ENCODE data around the gene GYS1.
A peak's percentile ranks its signal among the peaks of the same experiment; 100 is the strongest.

The GYS1 gene

GRCh38 chr19:48963371-48964204, 29.5 kb downstream of the GYS1 start (continued):
- TF ChIP-seq ZNF791 (tag by site-specific recombination; IDR thresholded peaks at IDR 0.05) (no peak), ZNF645 (tag by site-specific recombination; IDR thresholded peaks at IDR 0.05) (0 out of 2 replicates have a peak, but pooled peaks have one; percentile 57), ZSCAN4 (tag by site-specific recombination; IDR thresholded peaks at IDR 0.05) (peak; percentile 17; the same call in 1 of the 2 replicates), ZNF561 (tag by site-specific recombination; IDR thresholded peaks at IDR 0.05; ENCODE audit: borderline replicate concordance) (no peak), RBAK (tag by site-specific recombination; IDR thresholded peaks at IDR 0.05) (no peak), REPIN1 (tag by site-specific recombination; IDR thresholded peaks at IDR 0.05; ENCODE audit: low read depth) (no peak), AEBP2 (tag by site-specific recombination; IDR thresholded peaks at IDR 0.05; ENCODE audit: borderline replicate concordance) (no peak), PRDM10 (tag by site-specific recombination; IDR thresholded peaks at IDR 0.05) (peak; percentile 59), ZNF518A (tag by site-specific recombination; conservative IDR thresholded peaks at IDR 0.05; ENCODE audit: low read depth) (peak; percentile 29; the same call in 1 of the 2 replicates), ZNF510 (tag by site-specific recombination; IDR thresholded peaks at IDR 0.05; ENCODE audit: insufficient replicate concordance) (no peak), SP7 (tag by site-specific recombination; IDR thresholded peaks at IDR 0.05) (peak; percentile 92), ZNF23 (tag by site-specific recombination; IDR thresholded peaks at IDR 0.05; ENCODE audit: borderline replicate concordance) (no peak), ZNF292 (tag by site-specific recombination; IDR thresholded peaks at IDR 0.05; ENCODE audit: borderline replicate concordance, low read depth) (no peak), ZNF274 (IDR thresholded peaks at IDR 0.05; ENCODE audit: low read length) (no peak), ZNF274 (tag by site-specific recombination; IDR thresholded peaks at IDR 0.05; ENCODE audit: borderline replicate concordance) (no peak), ZNF18 (tag by site-specific recombination; IDR thresholded peaks at IDR 0.05) (no peak), ZNF133 (tag by site-specific recombination; IDR thresholded peaks at IDR 0.05) (no peak), ZNF624 (tag by site-specific recombination; IDR thresholded peaks at IDR 0.05) (no peak), ZSCAN30 (tag by site-specific recombination; IDR thresholded peaks at IDR 0.05) (no peak), BCL6B (tag by site-specific recombination; IDR thresholded peaks at IDR 0.05) (no peak), KLF17 (tag by site-specific recombination; IDR thresholded peaks at IDR 0.05) (peak; percentile 85)

Data from HEK293 (cell line).